Left hindlimb (tissue), 1 donor: ENCODE results near the gene CEP350.
"Not testable (repeated sequence)": the region's sequence is repeated elsewhere in the genome, so short reads cannot be mapped to it uniquely, and the experiment has no call there.

ENCODE experiments used
- DNase-seq: peaks from one replicate; pipeline ENCODE4 v3.0.0-alpha.2; 2018

The CEP350 gene

GRCh38 chr1:179996099-179996498, 41.5 kb downstream of the CEP350 start:
- DNase-seq, result no peak

- no peak for DNase-seq
Observed at GRCh38 chr1:180000575-180000974, 46.0 kb downstream of the CEP350 start.

- DNase-seq, result no peak
Observed at GRCh38 chr1:180002437-180002836, 47.8 kb downstream of the CEP350 start.

GRCh38 chr1:180003026-180003695, 48.6 kb downstream of the CEP350 start:
- DNase-seq, result no peak

- DNase-seq, result not testable (repeated sequence)
Observed at GRCh38 chr1:180006762-180007161, 52.2 kb downstream of the CEP350 start.

- no peak for DNase-seq
Observed at GRCh38 chr1:180020017-180020416, 65.4 kb downstream of the CEP350 start.

GRCh38 chr1:180026556-180026955, 71.9 kb downstream of the CEP350 start:
- no peak for DNase-seq

- DNase-seq, result no peak
Observed at GRCh38 chr1:180027949-180028445, 73.4 kb downstream of the CEP350 start.

GRCh38 chr1:180028864-180029263, 74.3 kb downstream of the CEP350 start:
- DNase-seq, result no peak

- no peak for DNase-seq
Observed at GRCh38 chr1:180029524-180030135, 75.0 kb downstream of the CEP350 start.

- DNase-seq, result no peak
Observed at GRCh38 chr1:180031664-180032063, 77.1 kb downstream of the CEP350 start.

GRCh38 chr1:180033390-180033789, 78.8 kb downstream of the CEP350 start:
- DNase-seq, result no peak

GRCh38 chr1:180040034-180040433, 85.4 kb downstream of the CEP350 start:
- DNase-seq, result no peak

- no peak for DNase-seq
Observed at GRCh38 chr1:180041582-180041981, 87.0 kb downstream of the CEP350 start.

- DNase-seq, result no peak
Observed at GRCh38 chr1:180042988-180043622, 88.5 kb downstream of the CEP350 start.

GRCh38 chr1:180043785-180044184, 89.2 kb downstream of the CEP350 start:
- no peak for DNase-seq

GRCh38 chr1:180046674-180047073, 92.1 kb downstream of the CEP350 start:
- no peak for DNase-seq

GRCh38 chr1:180053594-180054567, 99.3 kb downstream of the CEP350 start:
- no peak for DNase-seq

- no peak for DNase-seq
Observed at GRCh38 chr1:180057883-180058396, 103.3 kb downstream of the CEP350 start.

GRCh38 chr1:180061019-180061418, 106.4 kb downstream of the CEP350 start:
- DNase-seq, result no peak

- DNase-seq, result no peak
Observed at GRCh38 chr1:180062452-180062971, 107.9 kb downstream of the CEP350 start.

GRCh38 chr1:180065408-180065807, 110.8 kb downstream of the CEP350 start:
- DNase-seq, result no peak
